Stomach smooth muscle (tissue), 2 donors: ENCODE data around the gene ADSL.
"Not testable (repeated sequence)": the region's sequence is repeated elsewhere in the genome, so short reads cannot be mapped to it uniquely, and the experiment has no call there.

Experiments
- H3K27ac ChIP-seq: one replicate; pipeline ENCODE4 v1.7.0; 2013; ENCODE audit warnings: mild to moderate bottlenecking, low read length, inconsistent platforms
- H3K27me3 ChIP-seq, 2 donors: one replicate each; pipeline ENCODE4 v1.7.0; 2013; ENCODE audit warnings: low read length in 2 of 2; ENCODE audit not compliant: insufficient read depth in 2 of 2, control insufficient read depth in 1 of 2
- H3K36me3 ChIP-seq, 2 donors: one replicate each; pipeline ENCODE4 v1.7.0; 2013; ENCODE audit warnings: low read length in 2 of 2; ENCODE audit not compliant: control insufficient read depth in 2 of 2, insufficient read depth in 2 of 2
- H3K4me1 ChIP-seq: one replicate; pipeline ENCODE4 v1.7.0; 2013; ENCODE audit warnings: low read length; ENCODE audit not compliant: control insufficient read depth, insufficient read depth
- H3K4me3 ChIP-seq, 2 donors: one replicate each; pipeline ENCODE4 v1.7.0; 2013; ENCODE audit warnings: low read length in 2 of 2
- H3K9ac ChIP-seq, 2 donors: one replicate each; pipeline ENCODE4 v1.7.0; 2013; ENCODE audit warnings: low read length in 2 of 2, mild to moderate bottlenecking in 1 of 2
- H3K9me3 ChIP-seq, 2 donors: one replicate each; pipeline ENCODE4 v1.7.0; 2013; ENCODE audit warnings: low read length in 2 of 2; ENCODE audit not compliant: control insufficient read depth in 2 of 2
- donor health status: healthy.
- donor health status: Pancreatic carcinoma.

ADSL gene

GRCh38 chr22:40368016-40368415, 21.7 kb downstream of the ADSL start:
- no peaks in the 10 kb centered on the region for H3K4me1 ChIP-seq
- no peak overlapping the region for H3K9ac ChIP-seq
- H3K27me3 ChIP-seq, result no peaks in the 10 kb centered on the region
- H3K4me3 ChIP-seq, result no peak overlapping the region
- H3K9me3 ChIP-seq, result no peaks in the 10 kb centered on the region
- H3K27ac ChIP-seq, result no peak overlapping the region
- peaks cover 22 to 34% of the 10 kb centered on the region in 2 donors for H3K36me3 ChIP-seq

GRCh38 chr22:40368836-40369235, 22.5 kb downstream of the ADSL start:
- peaks cover 20 to 33% of the 10 kb centered on the region in 2 donors for H3K36me3 ChIP-seq
- H3K27ac ChIP-seq, result no peak overlapping the region

GRCh38 chr22:40374567-40374966, 28.3 kb downstream of the ADSL start:
- no peaks in the 10 kb centered on the region for H3K27me3 ChIP-seq
- H3K4me1 ChIP-seq, result no peaks in the 10 kb centered on the region
- no peak overlapping the region for H3K27ac ChIP-seq
- H3K36me3 ChIP-seq, result no peaks in the 10 kb centered on the region
- H3K4me3 ChIP-seq, result no peak overlapping the region
- H3K9ac ChIP-seq, result no peak overlapping the region
- H3K9me3 ChIP-seq, result no peaks in the 10 kb centered on the region

More at GRCh38 chr22:40368836-40369235, 22.5 kb downstream of the ADSL start:
- no peaks in the 10 kb centered on the region for H3K4me1 ChIP-seq
- no peaks in the 10 kb centered on the region for H3K9me3 ChIP-seq
- no peak overlapping the region for H3K9ac ChIP-seq
- H3K4me3 ChIP-seq, result no peak overlapping the region
- H3K27me3 ChIP-seq, result no peaks in the 10 kb centered on the region

GRCh38 chr22:40376149-40376548, 29.8 kb downstream of the ADSL start:
- H3K27me3 ChIP-seq, result no peaks in the 10 kb centered on the region
- H3K9me3 ChIP-seq, result no peaks in the 10 kb centered on the region
- H3K4me1 ChIP-seq, result no peaks in the 10 kb centered on the region
- H3K4me3 ChIP-seq, result no peak overlapping the region
- no peak overlapping the region for H3K27ac ChIP-seq
- H3K36me3 ChIP-seq, result no peaks in the 10 kb centered on the region
- H3K9ac ChIP-seq, result no peak overlapping the region

- Histone ChIP-seq H3K9ac (no peak overlapping the region), H3K9me3 (no peaks in the 10 kb centered on the region), H3K27me3 (no peaks in the 10 kb centered on the region), H3K4me1 (no peaks in the 10 kb centered on the region), H3K36me3 (no peaks in the 10 kb centered on the region), H3K27ac (no peak overlapping the region), H3K4me3 (no peak overlapping the region)
These were observed 31.6 kb downstream of the ADSL start for GRCh38 chr22:40377931-40378330.

DNA sequence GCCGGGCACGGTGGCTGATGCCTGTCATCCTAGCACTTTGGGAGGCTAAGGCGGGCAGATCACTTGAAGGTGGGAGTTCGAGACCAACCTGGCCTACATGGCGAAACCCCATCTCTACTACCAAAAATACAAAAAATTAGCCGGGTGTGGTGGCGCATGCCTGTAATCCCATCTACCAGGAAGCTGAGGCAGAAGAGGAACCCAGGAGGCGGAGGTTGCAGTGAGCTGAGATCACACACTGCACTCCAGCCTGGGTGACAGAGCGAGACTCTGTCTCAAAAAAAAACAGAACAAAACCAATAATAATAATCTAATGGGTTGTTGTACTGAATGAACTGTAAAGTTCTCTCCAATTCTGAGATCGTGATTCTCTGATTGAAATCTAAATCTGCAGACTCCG, 32.1 kb downstream of the ADSL start:
- not testable (repeated sequence) for H3K9ac ChIP-seq, H3K27me3 ChIP-seq, H3K27ac ChIP-seq, H3K9me3 ChIP-seq, H3K4me1 ChIP-seq, H3K36me3 ChIP-seq, H3K4me3 ChIP-seq

DNA sequence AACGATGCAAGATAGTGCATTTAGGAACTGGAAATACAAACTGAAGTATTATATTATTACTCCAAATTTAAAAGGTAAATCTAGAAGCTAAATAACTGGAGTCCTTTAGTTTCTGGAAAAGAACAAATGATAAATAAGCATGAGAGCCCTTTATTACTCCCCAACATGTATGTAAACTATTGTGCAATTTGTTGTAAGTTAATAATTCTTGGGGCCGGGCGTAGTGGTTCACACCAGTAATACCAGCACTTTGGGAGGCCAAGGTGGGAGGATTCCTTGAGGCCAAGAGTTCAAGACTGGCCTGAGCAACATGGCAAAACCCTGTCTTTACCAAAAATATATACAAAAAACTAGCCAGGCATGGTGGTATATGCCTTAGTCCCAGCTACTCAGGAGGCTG, 35.2 kb downstream of the ADSL start:
- no peaks in the 10 kb centered on the region for H3K9me3 ChIP-seq
- no peak overlapping the region for H3K4me3 ChIP-seq
- H3K9ac ChIP-seq, result no peak overlapping the region
- H3K27me3 ChIP-seq, result no peaks in the 10 kb centered on the region
- H3K27ac ChIP-seq, result no peak overlapping the region
- H3K36me3 ChIP-seq, result no peaks in the 10 kb centered on the region
- no peaks in the 10 kb centered on the region for H3K4me1 ChIP-seq

- Histone ChIP-seq H3K4me1 (no peaks in the 10 kb centered on the region), H3K36me3 (no peaks in the 10 kb centered on the region), H3K9ac (no peak overlapping the region), H3K4me3 (no peak overlapping the region), H3K27me3 (no peaks in the 10 kb centered on the region), H3K9me3 (no peaks in the 10 kb centered on the region), H3K27ac (no peak overlapping the region)
These were observed 37.6 kb downstream of the ADSL start for GRCh38 chr22:40383905-40384304.

DNA sequence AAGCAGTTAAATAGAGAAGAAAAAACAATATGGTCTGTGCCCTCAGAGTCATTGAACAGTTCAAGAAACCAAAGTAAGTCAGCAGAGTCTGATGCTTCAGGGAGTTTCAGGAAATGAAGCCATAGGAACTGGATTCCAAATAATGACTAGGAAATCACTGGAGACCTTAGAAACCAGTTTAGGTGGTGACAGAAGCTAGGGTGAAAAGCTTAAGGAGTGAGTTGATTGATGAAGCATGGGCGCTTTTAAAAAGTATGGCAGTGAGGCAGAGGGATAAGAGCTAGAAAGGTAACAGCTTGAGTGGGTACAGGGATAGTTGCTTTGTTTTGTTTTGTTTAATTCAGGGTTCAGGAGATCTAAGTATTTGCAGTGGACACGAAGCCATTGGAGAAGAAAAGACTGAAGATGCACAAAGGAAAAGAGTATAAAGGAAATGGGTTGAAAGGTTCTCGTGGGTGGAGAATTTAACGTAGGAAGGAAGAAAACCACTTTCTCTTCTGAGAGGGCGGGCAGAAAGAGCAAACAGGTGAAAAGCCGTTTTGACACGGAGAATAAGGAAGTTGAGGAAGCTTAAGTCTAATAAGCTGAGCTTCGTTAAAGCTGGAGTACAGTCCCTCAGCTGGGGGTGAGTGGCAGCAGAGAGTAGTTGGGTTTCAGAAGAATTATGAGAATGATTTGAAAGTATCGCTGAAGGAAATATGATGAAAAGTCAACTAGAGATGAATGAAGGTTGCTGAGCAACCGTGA, 38.9 kb downstream of the ADSL start:
- Histone ChIP-seq H3K4me3 (no peak overlapping the region), H3K9ac (no peak overlapping the region)

DNA sequence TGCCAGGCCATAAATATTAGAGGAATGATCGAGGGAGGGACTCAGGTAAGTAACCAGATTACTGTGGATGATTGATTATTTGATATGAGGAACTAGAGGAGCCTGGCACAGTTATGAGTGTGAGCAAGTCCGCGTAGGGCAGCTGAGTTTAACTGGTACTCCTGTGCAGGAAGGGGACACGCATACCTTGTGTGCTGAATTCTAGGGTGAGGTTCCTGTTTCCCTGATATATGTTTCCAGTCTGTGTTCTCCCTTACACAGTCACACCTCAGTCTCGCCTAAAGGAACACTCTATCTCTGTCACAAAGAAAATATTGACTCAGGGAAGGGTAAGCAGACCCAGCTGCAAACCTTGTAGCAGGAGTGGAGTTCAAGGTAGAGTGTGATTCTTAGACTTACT, 41.4 kb downstream of the ADSL start:
- no peaks in the 10 kb centered on the region for H3K36me3 ChIP-seq
- H3K4me1 ChIP-seq, result no peaks in the 10 kb centered on the region
- no peak overlapping the region for H3K27ac ChIP-seq
- no peak overlapping the region for H3K9ac ChIP-seq
- H3K4me3 ChIP-seq, result no peak overlapping the region
- H3K27me3 ChIP-seq, result no peaks in the 10 kb centered on the region
- H3K9me3 ChIP-seq, result no peaks in the 10 kb centered on the region

More for the DNA sequence above, 38.9 kb downstream of the ADSL start:
- H3K27ac ChIP-seq, result no peak overlapping the region
- no peaks in the 10 kb centered on the region for H3K36me3 ChIP-seq
- H3K9me3 ChIP-seq, result no peaks in the 10 kb centered on the region
- no peaks in the 10 kb centered on the region for H3K4me1 ChIP-seq
- no peaks in the 10 kb centered on the region for H3K27me3 ChIP-seq

- H3K4me3 ChIP-seq, result no peak overlapping the region
- H3K9me3 ChIP-seq, result no peaks in the 10 kb centered on the region
- no peak overlapping the region for H3K27ac ChIP-seq
- H3K4me1 ChIP-seq, result no peaks in the 10 kb centered on the region
- H3K27me3 ChIP-seq, result no peaks in the 10 kb centered on the region
- no peak overlapping the region for H3K9ac ChIP-seq
- no peaks in the 10 kb centered on the region for H3K36me3 ChIP-seq
These were observed 41.9 kb downstream of the ADSL start for GRCh38 chr22:40388231-40388630.
